Measurements from ENCODE around the gene BCAS1. TPM values are rescaled to one million over a fixed set of nuclear protein-coding genes. Genes with fewer than 3 reads are reported as not detected.

Gene BCAS1
- total RNA-seq, 6 experiments from 2014 or later = 0.07 to 0.43 (median 0.15) TPM; not detected in 2

- Histone ChIP-seq H3K4me1 (peaks cover 0 to 12% (median 0%) of the 10 kb centered on the region in 4 donors), H3K9me3 (no peaks in the 10 kb centered on the region), H3K4me3 (no peak overlapping the region), H3K36me3 (no peaks in the 10 kb centered on the region), H3K27ac (no peak overlapping the region), H3K27me3 (no peaks in the 10 kb centered on the region)
- 80% methylated on average over 12 of the region's 17 CpGs for WGBS (ENCODE audit: insufficient coverage, low coverage, low lambda C conversion rate, missing lambda C conversion rate)
- ATAC-seq = no peak
- intact Hi-C loops (cut with DNase I) = no loop called here
- TF ChIP-seq POLR2A (IDR thresholded peaks at IDR 0.05) = no peak
- no peak for TF ChIP-seq CTCF (IDR thresholded peaks at IDR 0.05)
- no peak for DNase-seq
Measured at GRCh38 chr20:53947501-53948195, 122.7 kb downstream of the BCAS1 start.

- Histone ChIP-seq H3K27ac (no peak overlapping the region), H3K36me3 (no peaks in the 10 kb centered on the region), H3K4me3 (no peak overlapping the region), H3K9me3 (no peaks in the 10 kb centered on the region), H3K27me3 (no peaks in the 10 kb centered on the region), H3K4me1 (peaks cover 0 to 12% (median 0%) of the 10 kb centered on the region in 4 donors)
- TF ChIP-seq POLR2A (IDR thresholded peaks at IDR 0.05) (no peak), CTCF (IDR thresholded peaks at IDR 0.05) (no peak)
- DNase-seq (no peak), ATAC-seq (no peak)
- 100% methylated on average over 4 of the region's 4 CpGs for WGBS (ENCODE audit: insufficient coverage, low coverage, low lambda C conversion rate, missing lambda C conversion rate)
- intact Hi-C loops (cut with DNase I) = no loop called here
Measured at GRCh38 chr20:53946106-53946505, 124.3 kb downstream of the BCAS1 start.

GRCh38 chr20:53945478-53945877, 124.9 kb downstream of the BCAS1 start:
- DNase-seq = no peak
- Histone ChIP-seq H3K36me3 (no peaks in the 10 kb centered on the region), H3K27me3 (no peaks in the 10 kb centered on the region), H3K27ac (no peak overlapping the region), H3K4me1 (peaks cover 0 to 16% (median 0%) of the 10 kb centered on the region in 4 donors), H3K4me3 (no peak overlapping the region), H3K9me3 (no peaks in the 10 kb centered on the region)
- TF ChIP-seq CTCF (IDR thresholded peaks at IDR 0.05) = no peak
- no peak for TF ChIP-seq POLR2A (IDR thresholded peaks at IDR 0.05)
- ATAC-seq = no peak
- 81% methylated on average over 2 of the region's 2 CpGs for WGBS (ENCODE audit: insufficient coverage, low coverage, low lambda C conversion rate, missing lambda C conversion rate)
- intact Hi-C loops (cut with DNase I) = no loop called here

- no peak for TF ChIP-seq CTCF (IDR thresholded peaks at IDR 0.05)
- TF ChIP-seq POLR2A (IDR thresholded peaks at IDR 0.05) = no peak
- ATAC-seq = no peak
- no peaks in the 10 kb centered on the region for H3K27me3 ChIP-seq
- H3K4me3 ChIP-seq = no peak overlapping the region
- H3K36me3 ChIP-seq = no peaks in the 10 kb centered on the region
- peaks cover 0 to 22% (median under 1%) of the 10 kb centered on the region in 4 donors for H3K4me1 ChIP-seq
- no peak overlapping the region for H3K27ac ChIP-seq
- no peak for DNase-seq
- H3K9me3 ChIP-seq = no peaks in the 10 kb centered on the region
- 58% methylated on average over 4 of the region's 7 CpGs for WGBS (ENCODE audit: insufficient coverage, low coverage, low lambda C conversion rate, missing lambda C conversion rate)
- intact Hi-C loops (cut with DNase I) = no loop called here
Measured at GRCh38 chr20:53944796-53945195, 125.6 kb downstream of the BCAS1 start.

Measured in right lobe of liver (tissue), 6 donors.